Measurements from ENCODE around the gene NKTR.

DNA sequence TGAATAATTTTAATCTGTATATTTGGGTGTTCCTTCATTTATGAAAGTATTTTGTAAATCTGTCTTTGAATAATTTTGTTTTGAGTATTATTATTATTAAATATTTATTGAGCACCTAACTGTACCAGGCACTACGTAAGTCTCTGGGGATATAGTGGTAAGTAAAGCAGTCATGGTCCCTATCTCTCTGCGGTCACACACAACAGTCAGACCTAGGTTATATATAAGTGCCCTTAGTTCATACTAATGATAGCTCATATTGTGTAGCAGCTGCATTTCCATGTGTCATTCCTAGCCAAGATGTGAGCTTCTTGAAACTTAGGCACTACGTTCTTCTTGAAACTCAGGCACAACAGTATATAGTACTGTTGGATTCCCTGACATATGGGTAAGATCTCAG is 12.4 kb downstream of the NKTR start:
- no peak for TF ChIP-seq EZH2 (IDR thresholded peaks at IDR 0.05; ENCODE audit: borderline replicate concordance, low read length)
- TF ChIP-seq, protein P1, sequence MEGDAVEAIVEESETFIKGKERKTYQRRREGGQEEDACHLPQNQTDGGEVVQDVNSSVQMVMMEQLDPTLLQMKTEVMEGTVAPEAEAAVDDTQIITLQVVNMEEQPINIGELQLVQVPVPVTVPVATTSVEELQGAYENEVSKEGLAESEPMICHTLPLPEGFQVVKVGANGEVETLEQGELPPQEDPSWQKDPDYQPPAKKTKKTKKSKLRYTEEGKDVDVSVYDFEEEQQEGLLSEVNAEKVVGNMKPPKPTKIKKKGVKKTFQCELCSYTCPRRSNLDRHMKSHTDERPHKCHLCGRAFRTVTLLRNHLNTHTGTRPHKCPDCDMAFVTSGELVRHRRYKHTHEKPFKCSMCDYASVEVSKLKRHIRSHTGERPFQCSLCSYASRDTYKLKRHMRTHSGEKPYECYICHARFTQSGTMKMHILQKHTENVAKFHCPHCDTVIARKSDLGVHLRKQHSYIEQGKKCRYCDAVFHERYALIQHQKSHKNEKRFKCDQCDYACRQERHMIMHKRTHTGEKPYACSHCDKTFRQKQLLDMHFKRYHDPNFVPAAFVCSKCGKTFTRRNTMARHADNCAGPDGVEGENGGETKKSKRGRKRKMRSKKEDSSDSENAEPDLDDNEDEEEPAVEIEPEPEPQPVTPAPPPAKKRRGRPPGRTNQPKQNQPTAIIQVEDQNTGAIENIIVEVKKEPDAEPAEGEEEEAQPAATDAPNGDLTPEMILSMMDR (conservative IDR thresholded peaks at IDR 0.05 in 1 of 2, IDR thresholded peaks at IDR 0.05 in 1 of 2; ENCODE audit: extremely low read depth in 1 of 2, insufficient read depth in 1 of 2, low read depth in 1 of 2, low read length in 2 of 2): no peak

Data from mammary epithelial cell (primary cell).